Liver (tissue), 9 donors: ENCODE data around the gene KLHL12. TPM values are rescaled to one million over a fixed set of nuclear protein-coding genes. Genes with fewer than 3 reads are reported as not detected.

ENCODE experiments used
- DNase-seq: peaks from one replicate; pipeline ENCODE4 v3.0.0-alpha.2; 2017; ENCODE audit warnings: low spot score
- H3K27ac ChIP-seq, 2 donors: one replicate each; pipeline ENCODE4 v1.7.0; 2013; ENCODE audit warnings: inconsistent platforms in 2 of 2, low read length in 2 of 2, control low read depth in 1 of 2, low read depth in 1 of 2, mild to moderate bottlenecking in 1 of 2
- H3K27me3 ChIP-seq, 4 donors: one replicate each; pipeline versions ENCODE4 v1.6.1 to v1.7.0; 2013; ENCODE audit warnings: low read length in 3 of 4, inconsistent platforms in 1 of 4, mild to moderate bottlenecking in 1 of 4, moderate library complexity in 1 of 4; ENCODE audit not compliant: control insufficient read depth in 4 of 4, insufficient read depth in 4 of 4
- H3K36me3 ChIP-seq, 4 donors: one replicate each; pipeline versions ENCODE4 v1.6.1 to v1.7.0; 2013; ENCODE audit warnings: low read length in 3 of 4, mild to moderate bottlenecking in 3 of 4, low read depth in 1 of 4, moderate library complexity in 1 of 4; ENCODE audit not compliant: control insufficient read depth in 4 of 4, insufficient read depth in 3 of 4
- H3K4me1 ChIP-seq, 4 donors: one replicate each; pipeline versions ENCODE4 v1.6.1 to v1.7.0; 2013; ENCODE audit warnings: low read length in 3 of 4, mild to moderate bottlenecking in 3 of 4, moderate library complexity in 1 of 4; ENCODE audit not compliant: control insufficient read depth in 4 of 4, insufficient read depth in 4 of 4
- H3K4me3 ChIP-seq, 3 donors: one replicate each; pipeline versions ENCODE4 v1.6.1 to v1.7.0; 2013; ENCODE audit warnings: low read length in 3 of 3, control low read depth in 1 of 3, low read depth in 1 of 3, mild to moderate bottlenecking in 1 of 3
- H3K9ac ChIP-seq, 2 donors: one replicate each; pipeline ENCODE4 v1.7.0; 2013; ENCODE audit warnings: low read length in 2 of 2, mild to moderate bottlenecking in 2 of 2, moderate library complexity in 2 of 2, control low read depth in 1 of 2, low read depth in 1 of 2
- H3K9me3 ChIP-seq, 4 donors: one replicate each; pipeline versions ENCODE4 v1.6.1 to v1.7.0; 2013; ENCODE audit warnings: low read length in 3 of 4; ENCODE audit not compliant: control insufficient read depth in 4 of 4
- ATF3 ChIP-seq: IDR thresholded peaks from 2 replicates; pipeline ENCODE4 v1.6.1; 2016; ENCODE audit warnings: antibody characterized with exemption
- CTCF ChIP-seq: fragments of 150-350 bp; IDR thresholded peaks from 2 replicates; pipeline ENCODE4 v1.5.1; 2017; ENCODE audit warnings: improper control_type of control experiment, low read depth, low read length; ENCODE audit not compliant: missing input control
- EGR1 ChIP-seq, 2 donors: IDR thresholded peaks; 2 replicates each; pipeline ENCODE4 v1.6.1; 2016 to 2018; ENCODE audit warnings: antibody characterized with exemption in 2 of 2, low read depth in 2 of 2
- FOXA1 ChIP-seq: IDR thresholded peaks from 2 replicates; pipeline ENCODE4 v1.6.1; 2016; ENCODE audit warnings: antibody characterized with exemption
- FOXA2 ChIP-seq: IDR thresholded peaks from 2 replicates; pipeline ENCODE4 v1.6.1; 2016; ENCODE audit warnings: antibody characterized with exemption
- GABPA ChIP-seq, 2 donors: IDR thresholded peaks in 1 of 2; conservative IDR thresholded peaks in 1 of 2; 2 replicates each; pipeline ENCODE4 v1.6.1; 2016; ENCODE audit warnings: antibody characterized with exemption in 2 of 2, mild to moderate bottlenecking in 1 of 2, moderate library complexity in 1 of 2
- HNF4A ChIP-seq, 2 donors: conservative IDR thresholded peaks; 2 replicates each; pipeline ENCODE4 v1.6.1; 2016; ENCODE audit warnings: antibody characterized with exemption in 2 of 2, mild to moderate bottlenecking in 2 of 2
- HNF4G ChIP-seq: IDR thresholded peaks from 2 replicates; pipeline ENCODE4 v1.6.1; 2016; ENCODE audit warnings: antibody characterized with exemption
- JUND ChIP-seq, 2 donors: IDR thresholded peaks; 2 replicates each; pipeline ENCODE4 v1.6.1; 2016; ENCODE audit warnings: antibody characterized with exemption in 2 of 2
- MAX ChIP-seq: IDR thresholded peaks from 2 replicates; pipeline ENCODE4 v1.6.1; 2016; ENCODE audit warnings: antibody characterized with exemption
- NR2F2 ChIP-seq: IDR thresholded peaks from 2 replicates; pipeline ENCODE4 v1.6.1; 2016; ENCODE audit warnings: antibody characterized with exemption
- RAD21 ChIP-seq, 2 donors: IDR thresholded peaks; 2 replicates each; pipeline ENCODE4 v1.6.1; 2016; ENCODE audit warnings: antibody characterized with exemption in 2 of 2, mild to moderate bottlenecking in 2 of 2
- REST ChIP-seq: IDR thresholded peaks from 2 replicates; pipeline ENCODE4 v1.6.1; 2016; ENCODE audit warnings: antibody characterized with exemption, mild to moderate bottlenecking
- RXRA ChIP-seq, 2 donors: IDR thresholded peaks; 2 replicates each; pipeline ENCODE4 v1.6.1; 2017 to 2018; ENCODE audit warnings: antibody characterized with exemption in 2 of 2, mild to moderate bottlenecking in 1 of 2
- SP1 ChIP-seq: IDR thresholded peaks from 2 replicates; pipeline ENCODE4 v1.6.1; 2018; ENCODE audit warnings: antibody characterized with exemption, mild to moderate bottlenecking
- TAF1 ChIP-seq: conservative IDR thresholded peaks from 2 replicates; pipeline ENCODE4 v1.6.1; 2016; ENCODE audit warnings: antibody characterized with exemption, mild to moderate bottlenecking
- YY1 ChIP-seq: IDR thresholded peaks from 2 replicates; pipeline ENCODE4 v1.6.1; 2016; ENCODE audit warnings: antibody characterized with exemption, mild to moderate bottlenecking
- ZBTB33 ChIP-seq: IDR thresholded peaks from 2 replicates; pipeline ENCODE4 v1.6.1; 2016; ENCODE audit warnings: antibody characterized with exemption
- WGBS: extraction: QIAGEN DNeasy Blood & Tissue Kit; methylation state at CpG from one replicate; pipeline ENCODE4 v1.1.7; 2013; 5-methylcytosine and 5-hydroxymethylcytosine counted together
- polyA plus RNA-seq, 2 donors: library from polyadenylated mRNA; stranded (reverse) in 1 of 2; unstranded in 1 of 2; fragments of 200-250 nt in 1 of 2; fragments of >200 nt in 1 of 2; fragmentation: Nextera tagmentation in 1 of 2; extraction: Ambion mirVana in 1 of 2; gene quantifications; one replicate each; pipeline versions ENCODE4 v1.2.1 to v1.2.3, GENCODE V29; 2013 to 2015
- total RNA-seq, 2 donors: library from RNA; depleted of rRNA; stranded (reverse); fragments of >200 nt; gene quantifications; one replicate each; pipeline ENCODE4 v1.2.3, GENCODE V29; 2014
- donor health status: healthy.
- donor health status: healthy.
- donor health status: healthy.
- donor health status: healthy.
- donor health status: healthy.

KLHL12 gene
- total and polyA plus RNA-seq, 4 donors: 7.2 to 17.5 (median 10.4) TPM

GRCh38 chr1:202966006-202966898 is 39.2 kb upstream of the KLHL12 start:
- H3K9me3 ChIP-seq: no peaks in the 10 kb centered on the region
- peak overlapping the region; percentile 64 to 98 (median 83) for H3K4me3 ChIP-seq
- peaks cover 3 to 23% (median 14%) of the 10 kb centered on the region in 4 donors for H3K4me1 ChIP-seq
- peak overlapping the region; percentile 69 to 88 for H3K27ac ChIP-seq
- H3K9ac ChIP-seq: peak overlapping the region; percentile 72 to 94
- H3K27me3 ChIP-seq: no peaks in the 10 kb centered on the region
- WGBS: 51% methylated on average over 18 of the region's 18 CpGs
- no peak for TF ChIP-seq ZBTB33
- no peak for TF ChIP-seq NR2F2
- no peak for TF ChIP-seq RAD21 (IDR thresholded peaks at IDR 0.05)
- no peak for TF ChIP-seq HNF4A (conservative IDR thresholded peaks at IDR 0.05)
- no peak for TF ChIP-seq GABPA (IDR thresholded peaks at IDR 0.05 in 1 of 2, conservative IDR thresholded peaks at IDR 0.05 in 1 of 2)
- TF ChIP-seq CTCF: no peak
- no peak for TF ChIP-seq FOXA1
- TF ChIP-seq MAX: no peak
- TF ChIP-seq EGR1 (IDR thresholded peaks at IDR 0.05; ENCODE audit: low read depth in 2 of 2): no peak
- no peak for TF ChIP-seq REST
- TF ChIP-seq ATF3: no peak
- no peak for TF ChIP-seq YY1
- TF ChIP-seq FOXA2: no peak
- no peak for TF ChIP-seq SP1
- TF ChIP-seq RXRA (IDR thresholded peaks at IDR 0.05): no peak
- TF ChIP-seq HNF4G: no peak
- no peak for TF ChIP-seq JUND (IDR thresholded peaks at IDR 0.05)
- no peak for TF ChIP-seq TAF1
- peaks cover 2 to 23% (median 11%) of the 10 kb centered on the region in 4 donors for H3K36me3 ChIP-seq
- DNase-seq: no peak
